Measurements from ENCODE around the gene PDK2. TPM values are rescaled to one million over a fixed set of nuclear protein-coding genes. Genes with fewer than 3 reads are reported as not detected.
A peak's percentile ranks its signal among the peaks of the same experiment; 100 is the strongest.

PDK2 gene
- total RNA-seq, 6 experiments from 2014 or later = 26.6 to 35.6 (median 29.6) TPM

GRCh38 chr17:50141745-50142110, 46.6 kb downstream of the PDK2 start:
- peaks cover 56% of the 10 kb centered on the region for H3K4me1 Mint-ChIP-seq (ENCODE audit: low read depth)
- no peak for TF ChIP-seq CTCF (IDR thresholded peaks at IDR 0.05)
- no peak overlapping the region for H3K4me3 Mint-ChIP-seq
- H3K27me3 Mint-ChIP-seq (ENCODE audit: insufficient read depth) = peaks cover 6% of the 10 kb centered on the region
- peaks cover 61% of the 10 kb centered on the region for H3K36me3 Mint-ChIP-seq (ENCODE audit: low read depth)
- no peak overlapping the region; the same call in 1 of the 2 replicates for H3K27ac Mint-ChIP-seq
- no peak for DNase-seq
- no peaks in the 10 kb centered on the region for H3K9me3 Mint-ChIP-seq

DNA sequence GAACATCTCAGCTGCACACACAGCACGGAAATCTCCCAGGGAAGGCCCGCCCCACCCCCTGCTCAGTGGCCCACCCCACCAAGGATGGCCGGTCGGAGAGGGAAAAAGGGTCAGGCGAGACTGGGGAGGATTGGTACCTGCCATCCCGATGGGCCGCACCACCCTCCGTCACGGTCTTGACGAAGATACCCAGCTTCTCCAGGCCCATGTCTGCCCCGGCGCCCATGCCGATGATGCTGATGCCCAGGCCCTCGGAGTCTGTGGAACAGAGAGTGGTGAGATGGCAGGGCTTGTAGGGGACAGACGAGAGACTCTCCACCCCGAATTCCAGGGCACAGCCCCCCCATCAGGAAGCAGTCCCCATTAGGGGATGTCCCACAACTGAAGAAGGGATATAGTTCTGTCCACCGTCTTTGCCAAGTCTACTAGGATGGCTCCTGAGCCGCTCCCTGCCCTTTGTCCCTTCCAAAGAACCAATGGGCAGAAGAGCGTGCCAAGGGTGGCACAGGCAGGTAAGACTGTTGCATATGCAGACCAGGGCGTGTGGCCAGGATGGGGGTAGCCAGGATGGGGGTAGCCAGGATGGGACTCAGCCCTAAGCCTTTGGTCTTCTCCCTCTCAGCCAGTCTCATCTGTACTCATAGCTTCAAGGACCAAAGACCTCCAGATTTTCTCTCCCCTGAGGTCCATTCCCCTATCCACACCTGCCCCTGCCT, 48.5 kb downstream of the PDK2 start:
- Mint-ChIP-seq H3K9me3 (no peaks in the 10 kb centered on the region), H3K27ac (no peak overlapping the region), H3K36me3 (ENCODE audit: low read depth) (peaks cover 45% of the 10 kb centered on the region), H3K4me1 (ENCODE audit: low read depth) (peaks cover 63% of the 10 kb centered on the region), H3K27me3 (ENCODE audit: insufficient read depth) (peaks cover 2% of the 10 kb centered on the region), H3K4me3 (no peak overlapping the region)
- TF ChIP-seq CTCF (IDR thresholded peaks at IDR 0.05) = no peak
- DNase-seq = no peak

DNA sequence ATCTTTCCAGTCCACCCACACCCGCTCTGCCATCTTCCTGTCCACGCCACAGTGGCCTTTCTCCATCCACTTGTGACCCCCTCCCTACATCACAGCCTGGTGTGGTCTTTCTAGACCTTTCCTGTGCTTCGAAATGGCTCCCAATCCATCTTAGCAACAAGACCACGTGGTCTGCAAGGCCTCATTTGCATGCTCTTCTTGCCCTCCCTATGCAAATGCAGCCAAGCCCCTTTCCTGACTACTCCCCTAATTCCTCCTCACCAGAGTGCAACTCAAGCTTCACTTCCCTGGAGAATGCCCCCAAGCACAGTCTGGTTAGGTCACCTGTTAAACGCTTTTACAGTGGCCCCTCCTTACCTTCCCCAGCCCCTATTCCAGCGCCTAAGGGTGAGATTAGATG, 49.2 kb downstream of the PDK2 start:
- Mint-ChIP-seq H3K4me3 (no peak overlapping the region), H3K27ac (peak overlapping the region; percentile 20; the same call in 1 of the 2 replicates), H3K4me1 (ENCODE audit: low read depth) (peaks cover 63% of the 10 kb centered on the region), H3K27me3 (ENCODE audit: insufficient read depth) (peaks cover 2% of the 10 kb centered on the region), H3K36me3 (ENCODE audit: low read depth) (peaks cover 44% of the 10 kb centered on the region), H3K9me3 (no peaks in the 10 kb centered on the region)
- no peak for DNase-seq
- TF ChIP-seq CTCF (IDR thresholded peaks at IDR 0.05) = no peak

GRCh38 chr17:50144845-50145531, 49.8 kb downstream of the PDK2 start:
- no peak for DNase-seq
- H3K27me3 Mint-ChIP-seq (ENCODE audit: insufficient read depth) = peaks cover 2% of the 10 kb centered on the region
- no peak overlapping the region; the same call in 1 of the 2 replicates for H3K4me3 Mint-ChIP-seq
- H3K9me3 Mint-ChIP-seq = no peaks in the 10 kb centered on the region
- peaks cover 39% of the 10 kb centered on the region for H3K36me3 Mint-ChIP-seq (ENCODE audit: low read depth)
- H3K27ac Mint-ChIP-seq = peak overlapping the region; percentile 48; the same call in 1 of the 2 replicates
- TF ChIP-seq CTCF (IDR thresholded peaks at IDR 0.05) = no peak
- peaks cover 59% of the 10 kb centered on the region for H3K4me1 Mint-ChIP-seq (ENCODE audit: low read depth)

DNA sequence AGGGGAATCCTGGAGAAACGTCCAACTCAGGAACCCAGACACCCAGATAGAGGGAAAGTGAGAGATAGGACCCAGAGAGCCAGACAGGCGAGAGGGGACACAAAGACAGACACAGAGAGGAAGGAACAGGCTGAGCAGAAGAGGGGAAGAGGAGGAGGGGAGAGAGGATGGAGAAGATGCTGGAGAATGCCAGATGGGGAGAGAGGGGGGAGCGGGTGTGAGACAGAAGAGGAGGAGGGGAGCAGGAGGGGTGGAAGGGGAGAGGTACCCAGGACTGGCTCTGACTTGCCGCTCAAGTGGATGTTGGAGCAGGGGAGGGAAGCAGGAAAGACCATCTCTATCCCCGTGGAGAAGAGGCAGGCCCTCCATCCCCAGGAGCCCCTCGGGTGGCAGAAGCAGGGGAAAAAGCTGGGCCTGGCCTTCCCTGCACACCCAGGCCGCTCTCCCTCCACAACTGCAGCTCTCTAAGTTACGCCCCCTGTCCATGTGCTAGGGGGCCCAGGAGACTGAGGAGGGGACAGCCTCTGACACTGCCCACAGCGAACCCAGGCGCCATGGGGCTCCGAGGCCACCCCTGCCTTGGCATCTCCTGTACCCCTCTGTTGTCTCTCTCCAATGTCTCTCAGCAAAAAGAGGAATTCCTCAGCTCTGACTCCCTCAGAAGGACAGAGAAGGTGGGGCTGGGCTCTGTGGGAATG, 50.5 kb downstream of the PDK2 start:
- Mint-ChIP-seq H3K4me1 (ENCODE audit: low read depth) (peaks cover 52% of the 10 kb centered on the region), H3K36me3 (ENCODE audit: low read depth) (peaks cover 34% of the 10 kb centered on the region), H3K4me3 (peak overlapping the region; percentile 56), H3K27me3 (ENCODE audit: insufficient read depth) (peaks cover 2% of the 10 kb centered on the region), H3K27ac (peak overlapping the region; percentile 48), H3K9me3 (no peaks in the 10 kb centered on the region)
- no peak for DNase-seq
- TF ChIP-seq CTCF (IDR thresholded peaks at IDR 0.05) = no peak
